G401.6 (cell line): ENCODE data around the gene VSIG2.

ENCODE experiments used
- FAIRE-seq: peaks from 2 replicates; lab custom pipeline; 2012; peaks lifted over from hg19 to GRCh38; lab: Jason Lieb, UNC

Gene VSIG2

DNA sequence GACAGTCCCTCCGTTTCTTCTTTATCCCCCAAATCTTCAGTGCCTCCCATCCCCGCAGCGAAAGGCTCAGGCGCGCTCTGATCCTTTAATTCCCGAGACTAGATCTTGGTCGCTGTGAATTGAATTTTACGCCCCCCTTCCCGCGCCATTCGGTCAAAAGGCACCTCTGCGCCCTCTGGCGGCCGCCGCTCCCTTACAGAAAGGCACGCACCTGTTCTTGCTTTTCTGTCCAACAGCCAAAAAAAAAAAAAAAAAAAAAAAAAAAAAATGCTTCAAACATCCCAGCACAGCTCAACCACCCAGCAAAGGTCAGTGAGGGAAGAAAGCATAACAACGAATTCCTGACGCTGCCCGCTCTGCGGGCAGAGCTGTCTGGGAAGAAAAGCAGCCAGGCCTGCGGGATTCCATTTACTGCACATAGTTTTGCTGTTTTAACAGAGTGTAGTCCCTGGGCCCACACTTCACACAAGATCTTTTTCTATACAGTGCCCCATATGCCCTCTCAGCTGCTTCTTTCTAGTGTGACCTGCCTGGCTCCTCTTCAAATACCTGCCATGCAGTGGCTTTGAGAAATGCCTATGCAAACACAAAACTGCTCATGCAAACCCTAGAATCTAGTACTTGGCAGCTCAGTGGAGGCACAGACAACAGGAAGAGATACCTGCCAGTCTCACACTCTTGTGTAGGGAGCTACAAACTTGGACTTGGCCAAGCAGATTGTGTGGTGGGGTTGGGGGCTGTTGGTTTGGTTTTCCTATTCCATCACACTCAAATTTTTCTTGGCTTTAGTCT is 11.3 kb upstream of the VSIG2 start:
- FAIRE-seq, result peak; percentile 46

DNA sequence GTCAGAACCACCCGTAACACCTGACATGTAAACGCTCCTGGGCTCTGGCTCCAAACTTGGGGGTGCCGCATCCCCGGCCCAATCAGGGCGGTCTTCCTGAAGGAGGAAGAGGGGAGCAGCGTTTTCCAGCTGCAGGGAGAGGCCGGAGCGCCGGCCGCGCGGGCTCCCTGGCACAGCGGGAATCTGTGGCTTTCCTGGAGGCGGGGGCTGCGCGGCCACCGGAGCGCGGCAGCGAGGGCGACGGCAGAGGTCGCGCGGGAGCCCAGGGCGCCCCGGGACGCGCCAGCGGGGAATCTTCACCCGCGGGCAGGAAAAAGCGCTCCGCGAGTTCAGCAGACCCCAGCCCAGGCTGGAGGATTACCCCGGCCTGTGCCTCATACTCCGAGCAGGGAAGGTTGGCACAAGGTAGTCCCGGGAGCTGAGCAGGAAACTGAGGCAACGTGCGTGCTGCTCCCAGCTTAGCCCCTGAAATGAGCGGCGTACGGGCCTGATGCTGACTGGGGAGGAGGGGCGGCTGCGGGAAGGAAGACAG is 10.6 kb upstream of the VSIG2 start:
- FAIRE-seq, result no peak

DNA sequence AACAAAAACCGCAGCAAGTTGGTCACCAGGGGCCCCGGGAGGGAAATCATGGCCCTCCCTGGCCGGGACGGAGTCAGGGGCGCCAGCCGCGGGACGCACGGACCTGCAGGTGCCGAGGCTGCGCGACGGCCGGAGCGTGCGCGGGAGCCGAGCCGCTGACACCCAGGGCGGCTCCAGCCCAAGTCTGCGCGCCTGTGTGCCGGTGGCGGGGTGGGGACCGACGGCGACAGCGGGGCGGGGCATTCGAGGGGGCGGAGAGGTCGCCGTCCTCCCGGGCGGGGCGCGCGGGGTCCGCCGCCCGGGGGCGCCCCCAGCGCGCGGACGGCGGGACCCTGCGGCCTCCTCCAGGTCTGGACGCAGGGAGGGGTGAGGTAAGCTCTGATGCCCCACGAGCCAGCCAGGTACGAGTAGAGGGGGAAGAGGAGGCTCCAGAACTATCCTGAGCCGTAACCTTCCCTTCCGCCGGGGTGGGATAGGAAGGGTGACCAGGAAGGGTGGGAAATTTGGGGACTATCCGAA is 10.1 kb upstream of the VSIG2 start, which contains the start of gene ESAM:
TSS of gene ESAM (minus strand) at position 186 of the 519 bp plus-strand sequence. CDS start at position 50, 136 bp downstream.
- FAIRE-seq, result no peak

DNA sequence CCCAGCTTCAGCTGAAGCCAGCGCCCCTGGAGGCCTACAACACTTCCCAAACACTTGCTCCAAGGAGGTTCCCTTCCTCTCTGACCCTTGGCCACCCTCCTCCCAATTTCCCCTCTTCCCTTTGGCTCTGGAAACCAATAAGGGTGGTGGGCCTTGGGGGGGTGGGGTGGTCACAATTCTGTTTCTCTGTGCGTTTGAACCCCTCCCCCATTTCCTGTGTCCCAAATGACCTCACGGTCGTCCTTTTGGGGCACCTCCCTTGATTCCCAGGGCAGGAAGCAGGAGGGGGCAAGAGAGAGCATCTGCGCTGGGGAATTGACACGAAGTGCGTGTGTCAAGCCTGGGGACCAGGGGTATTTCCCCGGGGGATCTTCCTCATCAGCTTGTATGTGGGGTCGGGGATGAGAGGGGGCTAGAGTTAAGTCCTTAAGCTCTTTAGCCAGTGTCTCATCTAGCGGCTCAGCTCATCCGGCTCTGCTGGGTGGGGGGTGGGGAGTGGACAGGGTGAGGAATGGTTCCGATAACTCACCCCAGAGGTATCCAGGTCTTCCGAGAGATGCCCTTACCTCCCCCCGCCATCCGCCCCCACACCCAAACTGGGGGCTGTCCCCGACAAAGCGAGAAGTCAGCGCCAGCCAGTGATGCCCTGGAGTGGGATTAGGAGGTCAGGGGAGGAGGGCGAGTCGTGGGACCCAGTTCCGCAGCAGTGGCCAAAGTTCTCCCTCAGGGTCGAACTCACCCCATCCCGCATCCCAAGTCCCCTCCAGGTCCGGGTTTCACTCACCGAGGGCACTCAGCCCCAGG is 9.4 kb upstream of the VSIG2 start:
- no peak for FAIRE-seq

DNA sequence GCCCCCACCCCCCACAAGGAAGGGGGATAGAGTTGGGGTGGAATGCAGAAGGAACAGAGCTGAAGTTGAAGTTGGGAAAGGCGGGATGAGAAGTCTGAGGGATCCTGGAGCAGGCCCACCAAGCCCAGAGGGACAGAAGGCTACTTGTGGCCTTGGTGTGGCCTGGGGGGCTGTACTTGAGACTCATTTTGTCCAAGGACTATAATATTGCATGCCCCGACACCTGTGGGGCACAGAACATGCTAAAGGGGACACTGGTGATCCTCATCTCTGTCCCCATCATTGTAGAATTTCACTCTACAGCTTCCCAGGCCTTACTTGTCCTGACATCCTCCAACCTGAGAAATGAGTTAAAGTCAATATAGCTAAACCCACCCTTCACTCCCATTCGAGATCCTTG is 8.8 kb upstream of the VSIG2 start:
- FAIRE-seq, result no peak

DNA sequence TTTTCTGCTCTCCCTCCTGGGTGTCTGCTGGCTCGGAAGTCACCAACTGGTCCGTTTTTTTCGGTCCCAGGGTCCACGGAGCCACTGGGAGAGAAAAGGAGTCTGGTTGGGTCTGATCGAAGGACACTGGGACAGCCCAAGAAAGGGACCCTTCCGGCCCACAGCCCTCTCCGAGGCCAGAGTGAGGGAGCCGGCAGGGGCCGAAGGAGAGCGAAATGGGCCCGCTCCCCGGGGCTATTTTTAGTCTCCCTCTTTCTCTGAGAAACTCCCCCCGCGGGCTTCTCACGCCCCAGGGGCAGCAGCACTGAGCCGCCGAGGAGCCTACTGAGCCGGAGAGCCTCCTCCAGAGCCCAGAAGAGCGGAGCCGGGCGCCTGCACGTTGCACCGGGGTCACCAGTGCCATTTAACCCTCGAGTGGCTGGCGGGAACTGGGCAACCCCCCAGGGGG is 8.2 kb upstream of the VSIG2 start:
- no peak for FAIRE-seq

DNA sequence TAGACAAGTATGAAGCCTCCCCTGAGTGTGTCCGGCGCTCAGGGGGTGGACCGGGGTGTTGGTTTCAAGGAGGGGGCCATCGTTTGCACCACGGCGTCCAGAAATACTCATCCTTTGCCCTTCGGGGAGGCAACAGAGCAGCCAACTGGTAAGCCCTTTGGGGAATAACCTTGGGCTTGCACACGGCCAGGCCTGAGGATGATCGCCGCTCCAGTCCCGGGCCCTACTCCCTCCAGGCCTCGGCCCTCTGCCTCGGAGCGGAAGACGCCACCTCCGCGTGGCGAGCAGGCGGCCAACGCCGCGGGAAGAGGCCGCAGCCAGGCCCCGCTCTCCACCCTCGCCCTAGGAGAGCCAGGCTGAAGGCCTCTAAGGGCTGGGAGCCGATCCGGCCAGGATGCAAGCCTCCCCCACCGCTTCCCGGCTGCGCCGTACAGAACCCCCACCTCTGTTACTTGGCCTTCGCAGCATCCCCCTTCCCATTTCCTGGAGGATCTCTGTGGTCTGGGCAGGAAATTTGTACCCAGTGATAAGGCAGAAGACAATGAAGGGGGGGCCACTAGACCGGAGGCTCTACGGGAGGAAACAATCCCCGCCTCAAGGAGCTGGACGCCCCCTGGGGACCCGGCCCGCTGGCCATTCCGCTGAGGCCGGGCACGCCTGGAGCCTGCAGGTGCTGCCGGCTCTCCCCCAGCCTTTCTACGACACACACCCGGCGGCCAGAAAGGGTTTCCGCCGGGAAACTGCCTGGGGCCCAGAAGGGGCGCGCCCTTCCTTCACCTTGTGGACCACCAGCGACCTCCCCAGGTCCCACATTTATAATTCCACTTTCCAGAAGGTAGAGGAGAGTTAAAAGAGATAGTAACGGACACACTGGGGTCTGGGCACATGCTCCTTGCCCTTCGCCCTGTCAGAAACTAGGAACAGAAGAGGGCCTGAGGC is 7.5 kb upstream of the VSIG2 start:
- no peak for FAIRE-seq

DNA sequence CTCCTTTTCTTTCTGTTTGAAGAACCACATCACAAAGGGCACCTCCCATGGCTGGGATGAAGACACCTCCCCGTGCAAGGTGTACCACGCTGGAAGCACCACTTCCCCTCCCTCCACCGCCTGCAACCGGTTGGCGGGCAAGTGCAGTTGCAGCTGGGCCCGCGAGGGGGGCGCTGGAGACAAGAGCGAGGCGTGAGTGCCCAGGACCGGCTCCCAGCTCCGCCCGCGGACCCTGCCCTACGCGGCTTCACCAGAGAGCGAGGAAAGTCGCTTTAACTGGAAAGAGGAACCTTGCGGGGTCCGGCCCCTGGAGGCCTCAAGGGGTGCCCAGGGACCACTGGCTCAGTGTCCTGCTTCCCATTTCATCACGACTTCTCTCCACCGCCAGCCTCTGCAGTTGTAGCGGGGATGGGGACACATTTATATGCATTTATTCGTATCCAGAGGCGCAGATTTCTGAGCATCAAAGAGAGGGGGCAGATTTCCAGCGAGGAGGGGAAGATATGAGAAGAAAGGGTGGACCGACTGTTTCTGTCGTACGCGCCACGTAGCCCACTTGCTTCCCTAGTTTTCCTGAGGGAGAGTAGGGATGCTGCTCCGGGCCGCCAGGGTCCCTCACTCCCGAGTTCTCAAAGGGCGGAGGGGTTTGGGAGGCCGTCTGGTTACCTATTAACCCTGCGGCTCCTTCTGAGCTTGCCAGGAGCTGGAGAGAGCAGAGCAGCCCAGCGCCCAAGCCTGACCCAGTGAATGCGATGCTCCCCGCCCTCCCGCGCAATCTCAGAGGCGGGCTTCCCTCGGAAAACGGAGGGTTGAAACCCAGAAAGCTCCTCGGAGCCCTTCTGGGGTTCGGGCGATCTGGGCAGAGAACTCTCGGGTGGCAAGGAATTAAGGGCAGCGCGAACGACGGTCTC is 6.6 kb upstream of the VSIG2 start:
- FAIRE-seq, result no peak

DNA sequence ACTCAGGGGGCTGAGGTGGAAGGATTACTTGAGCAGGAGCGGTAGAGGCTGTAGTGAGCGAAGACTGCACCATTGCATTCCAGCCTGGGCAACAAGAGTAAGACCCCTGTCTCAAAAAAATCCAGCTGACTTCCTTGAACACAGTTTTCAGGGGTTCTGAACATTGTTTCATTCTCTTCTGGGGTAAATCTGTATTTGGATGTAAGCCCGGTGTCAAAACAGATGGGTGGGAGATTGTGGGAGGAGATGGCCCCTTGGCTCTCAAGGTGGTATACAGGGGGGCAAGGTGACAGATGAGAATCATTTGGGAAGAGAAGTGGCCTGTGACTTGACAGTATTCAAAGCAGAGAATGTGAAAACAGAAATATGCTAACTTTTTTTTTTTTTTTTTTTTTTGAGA is 5.3 kb upstream of the VSIG2 start:
- no peak for FAIRE-seq

DNA sequence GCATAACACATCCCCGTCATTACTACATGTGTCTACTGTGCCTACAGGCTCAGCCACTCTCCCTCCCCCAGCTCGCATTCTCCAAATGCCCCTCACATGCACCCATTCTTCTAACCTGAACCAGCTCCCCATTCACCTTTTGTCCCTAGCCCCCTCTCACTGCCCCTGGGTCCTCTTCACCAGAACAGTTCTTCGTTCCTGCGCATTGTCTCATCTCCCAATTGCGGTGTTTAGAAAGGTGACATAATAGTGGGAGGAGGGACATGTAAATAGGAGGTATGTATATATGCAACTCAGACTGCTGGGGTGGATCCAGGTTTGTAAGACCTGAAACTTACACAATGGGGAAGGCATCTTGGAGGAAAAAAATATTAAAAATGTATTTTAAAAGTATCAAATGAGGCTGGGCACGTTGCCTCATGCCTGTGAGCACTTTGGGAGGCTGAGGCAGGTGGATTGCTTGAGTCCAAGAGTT is 4.7 kb upstream of the VSIG2 start:
- FAIRE-seq, result no peak

DNA sequence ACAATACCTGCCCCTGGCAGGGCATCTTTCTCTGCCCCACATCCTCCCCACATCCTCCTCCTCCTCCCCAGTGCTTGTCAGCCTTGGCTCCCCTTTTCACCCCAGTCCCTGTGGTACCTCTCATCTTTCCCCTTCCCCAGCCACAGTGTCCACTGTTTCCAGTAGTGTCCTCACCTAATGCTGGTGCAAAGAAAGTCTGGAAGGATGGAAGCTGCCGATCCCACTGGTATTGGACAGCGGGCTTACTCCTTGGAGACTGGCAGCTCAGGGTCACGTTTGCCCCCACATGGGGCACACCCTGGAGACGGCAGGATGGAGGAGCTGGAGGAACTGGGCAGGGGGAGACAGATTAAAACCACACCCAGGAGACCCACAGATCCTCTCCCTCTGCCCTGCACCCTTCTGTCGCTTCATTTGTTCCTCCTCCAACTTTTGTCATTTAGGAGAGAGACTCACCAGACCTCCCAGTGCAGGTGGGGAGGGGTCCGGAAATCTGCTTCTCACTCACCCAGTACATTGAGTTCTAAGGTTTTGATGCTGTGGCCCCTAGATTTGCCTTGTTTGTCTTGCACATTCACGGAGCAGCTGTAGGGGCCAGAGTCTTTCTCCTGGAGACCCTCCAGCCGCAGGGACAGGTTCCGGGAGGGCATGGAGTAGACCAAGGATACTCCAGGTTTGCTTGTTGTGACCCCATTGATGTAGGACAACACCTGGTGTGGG is 4.1 kb upstream of the VSIG2 start:
- no peak for FAIRE-seq

DNA sequence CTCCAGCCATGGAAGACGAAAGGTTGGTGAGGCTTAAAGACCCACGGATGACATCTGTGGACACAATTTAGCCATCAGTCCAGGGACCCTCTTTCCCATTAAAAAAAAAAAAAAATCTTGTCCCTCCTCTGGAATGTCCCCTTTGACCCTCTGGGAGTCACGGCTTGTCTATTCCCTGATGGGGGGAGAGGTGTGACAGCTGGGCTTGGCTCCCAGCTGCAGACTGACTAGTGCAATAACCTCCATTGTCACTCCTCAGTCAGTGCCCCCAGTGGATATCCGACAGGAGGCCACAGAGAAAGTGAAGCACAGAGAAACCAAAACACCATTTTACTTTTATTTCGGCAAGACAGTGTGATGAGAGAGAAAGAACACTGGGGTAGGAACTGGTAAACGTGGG is 2.7 kb upstream of the VSIG2 start:
- FAIRE-seq, result no peak

DNA sequence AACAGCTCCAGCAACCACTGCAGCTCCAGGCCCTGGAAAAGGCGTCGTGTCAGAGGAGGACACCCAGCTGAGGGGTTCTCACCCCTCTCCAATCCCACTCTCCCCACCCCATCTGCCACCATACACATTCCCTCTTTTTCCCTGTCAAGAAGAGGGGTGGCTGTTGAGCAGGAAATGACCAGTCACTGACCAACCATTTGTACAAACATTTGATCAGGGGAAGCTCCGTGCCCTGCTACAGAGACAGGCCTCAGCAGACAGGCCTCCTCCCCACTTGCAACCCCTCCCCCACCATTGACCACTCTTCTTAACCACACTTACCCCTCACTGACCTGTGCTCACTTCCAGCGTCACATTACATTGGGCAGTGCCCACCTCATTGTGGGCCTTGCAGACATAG is 2.3 kb upstream of the VSIG2 start:
- no peak for FAIRE-seq

DNA sequence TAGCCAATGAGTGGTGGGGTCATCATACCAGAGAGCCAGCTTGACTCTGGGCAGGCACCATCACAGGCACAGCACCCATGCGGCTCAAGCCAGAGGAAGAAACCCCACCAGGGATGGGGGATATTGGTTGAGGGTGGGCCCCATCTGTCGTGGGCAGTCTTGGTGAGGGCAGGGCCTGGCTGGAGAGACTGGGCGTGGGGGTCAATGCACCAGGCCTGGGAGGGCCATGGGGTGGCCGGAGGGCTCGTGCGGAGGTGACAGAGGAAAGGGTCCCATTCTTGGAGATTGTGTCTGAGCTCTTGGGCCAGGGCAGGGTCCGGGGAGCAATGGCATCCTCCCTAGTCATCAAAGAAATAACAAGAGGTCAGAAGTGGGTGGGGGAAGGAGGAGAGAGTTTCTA is 1.6 kb upstream of the VSIG2 start:
- FAIRE-seq, result no peak

DNA sequence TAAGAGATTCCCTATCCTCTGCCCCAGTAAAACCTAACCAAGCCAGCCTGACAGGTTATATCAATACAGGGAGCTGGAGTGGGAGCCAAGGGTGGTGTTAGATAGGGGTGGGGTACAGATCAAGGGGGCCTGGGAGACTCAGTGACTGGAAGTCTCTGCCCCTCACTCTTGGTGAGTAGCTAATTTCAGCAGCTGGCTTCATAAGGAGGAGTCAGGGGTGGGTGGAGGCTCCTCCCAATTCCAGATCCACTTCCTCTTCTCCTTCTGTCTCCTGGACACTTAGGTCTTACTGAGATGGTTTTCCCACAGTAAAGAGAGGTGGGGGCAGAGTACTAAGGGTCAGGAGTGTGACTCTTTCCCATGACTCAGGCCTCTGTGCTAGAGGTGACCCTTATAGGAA is 1.1 kb upstream of the VSIG2 start:
- no peak for FAIRE-seq

DNA sequence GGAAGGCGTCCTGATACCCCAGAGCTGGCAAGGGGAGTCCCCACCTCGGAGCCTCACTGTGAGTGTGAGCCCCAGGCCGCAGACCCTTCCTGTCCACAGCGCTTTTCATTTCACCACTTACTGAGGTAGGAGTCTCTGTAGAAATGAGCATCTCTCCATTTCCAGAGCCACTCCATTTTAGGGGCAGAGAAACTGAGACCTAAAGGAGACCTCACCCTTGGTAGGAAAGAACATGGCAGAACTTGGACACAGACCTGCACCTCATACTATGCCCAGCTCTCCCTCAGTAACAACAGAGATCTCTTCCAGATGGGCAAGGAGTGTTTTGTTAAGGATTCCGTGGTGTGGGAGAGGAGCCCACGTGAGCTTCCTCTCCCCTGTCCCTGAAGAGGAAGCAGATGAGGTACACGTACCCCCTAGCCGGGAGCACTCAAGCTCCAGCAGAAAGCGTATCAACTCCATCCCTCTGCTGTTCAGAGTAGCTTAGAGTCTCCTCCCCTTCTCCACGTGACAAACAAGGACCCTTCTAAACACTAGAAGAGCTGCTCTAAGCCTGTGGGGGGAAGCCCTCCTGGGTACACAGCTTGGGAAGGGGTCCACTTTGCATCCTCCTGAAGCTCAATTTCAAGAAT is 532 bp upstream of the VSIG2 start:
- no peak for FAIRE-seq

DNA sequence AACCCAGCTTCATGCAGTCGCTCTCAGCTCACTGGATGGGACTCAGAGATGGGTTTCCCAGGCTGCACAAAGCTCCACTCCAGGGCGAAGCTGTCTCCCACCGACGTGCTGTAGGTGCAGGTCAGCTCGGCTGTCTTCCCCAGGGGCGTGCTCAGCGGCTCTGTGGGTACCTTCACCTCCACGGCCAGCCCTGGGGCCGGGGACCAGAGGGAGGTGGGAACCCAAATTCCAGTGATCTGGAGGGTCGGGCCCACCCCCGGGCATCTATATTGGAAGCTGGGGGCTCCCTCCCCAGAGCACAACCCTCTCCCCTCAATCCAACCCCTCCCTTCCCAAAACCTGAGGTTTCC is 689 bp downstream of the VSIG2 start:
- no peak for FAIRE-seq

DNA sequence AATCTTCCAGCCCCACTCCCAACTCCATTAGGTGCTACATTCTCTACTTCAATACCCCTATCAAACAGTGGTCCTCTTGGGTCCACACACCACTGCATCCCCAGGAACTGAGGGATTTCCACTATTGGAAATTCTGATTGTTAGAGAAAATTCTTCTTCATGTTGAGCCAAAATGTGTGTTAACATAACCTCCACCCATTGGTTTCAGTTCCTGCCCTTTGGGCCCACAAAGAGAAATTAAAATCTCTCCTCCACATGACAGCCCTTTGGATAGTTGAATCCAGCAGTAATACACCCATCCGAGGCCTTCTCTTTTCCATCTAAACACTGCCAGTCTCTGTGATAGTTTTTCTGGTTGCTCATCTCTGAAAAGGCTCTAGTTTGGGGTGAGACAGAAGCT is 2.1 kb downstream of the VSIG2 start:
- FAIRE-seq, result no peak

DNA sequence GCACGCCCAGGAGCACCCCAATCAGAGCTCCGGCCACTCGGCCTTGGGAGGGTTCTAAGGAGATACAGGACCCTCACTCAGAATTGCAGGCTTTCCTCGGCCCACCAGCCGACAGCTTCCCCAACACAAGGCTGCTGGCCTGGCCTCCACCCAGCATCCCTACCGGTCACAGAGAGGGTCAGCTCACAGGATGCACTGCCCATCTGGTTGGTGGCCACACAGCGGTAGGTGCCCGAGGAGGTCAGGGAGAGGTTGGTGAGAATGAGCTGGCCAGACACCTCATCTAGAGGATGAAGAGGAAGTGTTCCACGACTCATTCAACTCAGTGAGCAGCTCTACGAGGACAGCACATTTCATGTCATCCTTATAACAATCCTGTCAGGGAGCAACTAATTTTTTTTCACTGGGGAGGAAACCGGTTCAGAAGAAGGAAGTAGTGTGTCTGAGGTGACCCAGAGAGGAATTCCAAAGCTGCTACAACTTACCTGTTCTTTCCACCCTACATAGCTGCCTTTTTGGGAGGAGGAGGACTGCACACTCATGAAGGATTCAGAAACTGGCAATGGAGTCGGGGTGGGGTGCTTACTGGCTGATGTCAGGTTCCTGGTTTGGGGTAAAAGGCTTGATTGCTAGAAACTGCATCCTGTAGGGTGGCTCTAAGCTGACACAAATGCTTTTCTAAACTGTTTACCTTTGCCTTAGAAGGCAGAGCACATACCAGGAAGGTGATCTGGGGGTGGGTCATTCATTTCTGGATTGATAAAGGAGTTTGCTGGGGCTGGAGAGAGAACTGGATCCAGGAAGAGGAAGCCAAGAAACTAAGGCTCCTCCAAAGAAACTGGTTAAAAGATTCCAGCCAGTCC is 3.3 kb downstream of the VSIG2 start:
- FAIRE-seq, result no peak
